ENCODE results near the gene ACTN4. TPM values are rescaled to one million over a fixed set of nuclear protein-coding genes. Genes with fewer than 3 reads are reported as not detected.

Gene ACTN4
- total RNA-seq: 100 to 1,000 TPM; 113 to 200 TPM

GRCh38 chr19:38647368-38647965, at the start of gene ACTN4:
TSS of gene ACTN4 (plus strand) at chr19:38647649. CDS start at chr19:38647746, 97 bp downstream.

GRCh38 chr19:38617764-38618589, 29.5 kb upstream of the ACTN4 start, which contains the start of gene MAP4K1:
TSS of gene MAP4K1 (minus strand) at chr19:38617953. CDS start at chr19:38617895, 58 bp downstream.

GRCh38 chr19:38618590-38619360, 28.7 kb upstream of the ACTN4 start, which contains the start of gene EIF3K:
TSS of gene EIF3K (plus strand) at chr19:38619188. CDS start at chr19:38619269, 81 bp downstream.

GRCh38 chr19:38744298-38744681, 96.8 kb downstream of the ACTN4 start, which contains the start of gene CAPN12:
TSS of gene CAPN12 (minus strand) at chr19:38744474. CDS start at chr19:38744165, 309 bp downstream.

GRCh38 chr19:38773469-38774177, 126.2 kb downstream of the ACTN4 start, which contains the start of gene LGALS7:
TSS of gene LGALS7 (minus strand) at chr19:38773517. CDS start at chr19:38773492, 25 bp downstream.

Other genes starting within 250 kb of the ACTN4 start
- 1 to 10 TPM; 7.0 to 7.2 TPM for gene FAM98C, start 244.6 kb upstream of the ACTN4 start, total RNA-seq
- not detected for gene RASGRP4, start 221.4 kb upstream of the ACTN4 start, total RNA-seq
- 1 to 10 TPM in 1 of 2 donors, under 1 TPM in 1; 1.00 to 1.4 TPM for gene RYR1, start 214.0 kb upstream of the ACTN4 start, total RNA-seq
- 1 to 10 TPM in 1 of 2 donors, under 1 TPM in 1; 0.33 to 1.4 TPM for gene MAP4K1, start 29.7 kb upstream of the ACTN4 start, total RNA-seq
- 100 to 1,000 TPM; 277 to 300 TPM for gene EIF3K, start 28.5 kb upstream of the ACTN4 start, total RNA-seq
- gene CAPN12, start 96.8 kb downstream of the ACTN4 start, total RNA-seq: not detected
- gene LGALS7, start 125.9 kb downstream of the ACTN4 start, total RNA-seq: not detected
- not detected for gene LGALS7B, start 141.6 kb downstream of the ACTN4 start, total RNA-seq
- gene LGALS4, start 165.3 kb downstream of the ACTN4 start, total RNA-seq: not detected
- gene ECH1, start 184.1 kb downstream of the ACTN4 start, total RNA-seq: 10 to 100 TPM; 36.6 to 61.3 TPM
- 100 to 1,000 TPM; 191 to 265 TPM for gene HNRNPL, start 202.3 kb downstream of the ACTN4 start, total RNA-seq
- gene RINL, start 230.6 kb downstream of the ACTN4 start, total RNA-seq: 1 to 10 TPM; 3.4 to 6.0 TPM